ENCODE data around the gene CAMK2N2.

The CAMK2N2 gene

DNA sequence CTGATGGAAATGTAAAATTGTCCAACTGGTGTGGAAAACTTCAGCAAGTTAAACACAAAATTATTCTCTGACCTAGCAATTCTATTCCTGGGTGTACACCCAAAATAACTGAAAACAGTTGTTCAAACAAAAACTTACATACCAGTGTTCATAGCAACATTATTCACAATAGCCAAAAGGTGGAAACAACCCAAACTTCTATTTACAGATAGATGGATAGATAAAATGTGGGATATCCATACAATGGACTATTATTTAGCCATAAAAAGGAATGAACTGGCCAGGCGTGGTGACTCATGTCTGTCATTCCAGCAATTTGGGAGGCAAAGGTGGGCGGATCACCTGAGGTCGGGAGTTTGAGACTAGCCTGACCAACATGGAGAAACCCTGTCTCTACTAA, 38.8 kb downstream of the CAMK2N2 start:
- Mint-ChIP-seq H3K4me3 (no peak overlapping the region), H3K27ac (no peak overlapping the region), H3K27me3 (peaks cover 37% of the 10 kb centered on the region), H3K4me1 (no peaks in the 10 kb centered on the region), H3K9me3 (no peaks in the 10 kb centered on the region)
- DNase-seq: no peak
- ATAC-seq: no peak

DNA sequence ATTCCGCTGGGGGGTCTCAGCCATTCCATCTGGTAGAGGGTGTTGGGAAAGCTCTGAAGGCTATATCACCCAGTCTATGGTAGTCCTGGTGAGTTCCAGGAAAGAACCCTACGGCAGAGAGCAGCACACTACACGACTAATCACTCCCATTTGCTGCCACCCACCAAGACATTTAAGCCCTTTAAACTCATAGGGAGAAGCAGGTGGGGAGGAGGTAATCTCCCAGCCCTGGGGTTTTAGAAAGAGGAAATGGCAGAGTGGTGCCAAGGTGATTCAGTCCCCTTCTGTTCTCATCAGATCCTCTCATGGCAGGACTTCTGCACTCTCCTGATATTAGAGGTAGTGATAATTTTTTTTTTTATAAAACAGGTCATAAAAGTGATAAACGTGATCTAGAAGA, 42.5 kb downstream of the CAMK2N2 start:
- no peak overlapping the region for H3K27ac Mint-ChIP-seq
- ATAC-seq: no peak
- peaks cover 4% of the 10 kb centered on the region for H3K27me3 Mint-ChIP-seq
- H3K9me3 Mint-ChIP-seq: no peaks in the 10 kb centered on the region
- no peak overlapping the region for H3K4me3 Mint-ChIP-seq
- DNase-seq: no peak
- no peaks in the 10 kb centered on the region for H3K4me1 Mint-ChIP-seq

DNA sequence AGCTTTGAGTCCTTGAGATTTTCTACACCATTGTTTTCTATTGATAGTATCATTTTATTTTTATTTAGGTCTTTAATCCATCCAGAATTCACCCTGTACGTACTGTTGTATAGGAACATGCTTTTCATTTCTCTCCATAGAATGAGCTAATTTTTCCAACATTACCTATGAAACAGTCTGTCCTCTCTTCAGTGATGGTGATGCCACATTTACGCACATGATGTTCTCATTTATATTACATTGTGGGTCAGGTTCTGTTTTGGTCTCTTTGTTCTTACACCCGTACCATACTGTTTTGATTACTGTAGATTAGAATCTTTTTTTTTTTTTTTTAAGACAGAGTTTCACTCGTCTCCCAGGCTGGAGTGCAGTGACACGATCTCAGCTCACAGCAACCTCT, 49.6 kb downstream of the CAMK2N2 start:
- H3K4me1 Mint-ChIP-seq: no peaks in the 10 kb centered on the region
- no peak overlapping the region for H3K27ac Mint-ChIP-seq
- peaks cover 6% of the 10 kb centered on the region for H3K27me3 Mint-ChIP-seq
- no peaks in the 10 kb centered on the region for H3K9me3 Mint-ChIP-seq
- DNase-seq (no peak), ATAC-seq (no peak)
- no peak overlapping the region for H3K4me3 Mint-ChIP-seq

DNA sequence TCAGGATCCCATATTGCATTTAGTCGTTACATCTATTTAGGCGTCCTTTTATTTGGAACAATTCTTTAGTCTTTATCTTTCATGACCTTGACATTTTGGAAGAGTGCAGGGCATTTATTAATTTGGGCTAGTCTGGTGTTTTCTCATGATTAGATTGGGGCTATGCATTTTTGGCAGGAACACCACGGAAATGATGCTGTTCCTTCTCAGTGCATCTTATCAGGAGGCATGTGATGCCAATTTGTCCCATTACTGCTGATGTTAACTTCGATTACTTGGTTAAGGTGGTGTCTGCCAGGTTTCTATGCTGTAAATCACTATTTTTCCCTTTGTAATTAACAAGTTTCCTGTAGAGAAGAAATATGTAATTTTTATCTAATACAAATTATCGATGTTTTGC, 50.1 kb downstream of the CAMK2N2 start:
- no peaks in the 10 kb centered on the region for H3K4me1 Mint-ChIP-seq
- no peak overlapping the region for H3K27ac Mint-ChIP-seq
- DNase-seq: no peak
- H3K27me3 Mint-ChIP-seq: peaks cover 10% of the 10 kb centered on the region
- H3K4me3 Mint-ChIP-seq: no peak overlapping the region
- ATAC-seq: no peak
- H3K9me3 Mint-ChIP-seq: no peaks in the 10 kb centered on the region
